ENCODE data around the gene TTC34.

The TTC34 gene

GRCh38 chr1:2625311-2625710 lies 176.2 kb downstream of the TTC34 start:
- DNase-seq: no peak

DNA sequence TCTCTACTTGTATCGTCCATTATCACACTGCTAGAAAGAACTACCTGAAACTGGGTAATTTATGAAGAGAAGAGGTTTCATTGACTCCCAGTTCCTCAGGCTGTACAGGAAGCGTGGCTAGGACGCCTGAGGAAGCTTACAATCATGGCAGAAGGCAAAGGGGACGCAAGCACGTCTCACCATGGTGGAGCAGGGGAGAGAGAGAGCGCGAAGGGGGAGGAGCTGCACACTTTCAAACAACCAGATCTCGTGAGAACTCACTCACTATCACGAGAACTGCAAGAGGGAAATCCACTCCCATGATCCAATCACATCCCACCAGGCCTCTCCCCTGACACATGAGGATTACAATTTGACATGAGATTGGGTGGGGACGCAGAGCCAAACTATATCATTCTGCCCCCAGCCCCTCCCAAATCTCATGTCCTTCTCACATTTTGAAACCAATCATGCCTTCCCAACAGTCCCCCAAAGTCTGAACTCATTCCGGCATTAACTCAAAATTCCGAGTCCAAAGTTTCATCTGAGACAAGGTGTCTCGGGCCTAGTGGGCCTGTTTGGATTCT lies 176.7 kb downstream of the TTC34 start:
- no peak for DNase-seq

DNA sequence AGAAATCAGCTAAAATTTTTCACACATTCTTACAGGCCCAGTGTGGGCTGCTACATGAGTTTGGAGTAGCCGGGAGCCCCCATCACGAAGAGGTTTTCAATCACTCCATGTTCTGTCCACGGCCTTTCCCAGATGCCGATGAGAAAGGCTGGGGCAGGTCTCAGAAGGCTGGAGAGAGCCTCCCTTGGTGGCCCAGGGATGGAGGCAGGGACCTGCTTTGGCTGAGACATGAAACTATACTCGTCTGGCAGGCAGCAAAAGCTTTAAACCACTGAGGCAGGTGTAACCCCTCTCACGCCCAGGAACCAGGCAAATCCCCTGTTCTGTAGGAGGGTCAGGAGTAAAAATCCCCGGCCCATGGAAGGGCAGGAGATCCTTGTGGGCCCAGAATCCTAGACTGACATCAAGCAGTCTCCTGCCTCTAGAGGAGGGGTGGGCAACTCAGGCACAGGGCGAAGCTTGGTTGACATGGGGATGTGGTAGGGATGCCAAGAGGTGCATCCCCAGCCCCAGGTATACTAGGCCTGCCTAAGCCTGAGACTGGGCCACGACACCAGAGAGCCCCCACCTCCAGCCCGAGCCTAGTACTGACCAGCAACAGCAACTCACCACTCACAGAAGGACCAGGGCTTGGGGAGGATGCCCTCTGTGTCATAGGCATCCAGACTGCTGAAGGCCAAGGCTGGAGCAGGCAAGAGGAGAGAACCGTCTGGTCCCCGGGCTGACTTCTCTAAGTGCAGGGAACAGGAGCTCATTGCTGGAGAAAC lies 177.7 kb downstream of the TTC34 start:
- DNase-seq: no peak

- DNase-seq: no peak
These were observed 183.5 kb downstream of the TTC34 start for GRCh38 chr1:2617971-2618470.

DNA sequence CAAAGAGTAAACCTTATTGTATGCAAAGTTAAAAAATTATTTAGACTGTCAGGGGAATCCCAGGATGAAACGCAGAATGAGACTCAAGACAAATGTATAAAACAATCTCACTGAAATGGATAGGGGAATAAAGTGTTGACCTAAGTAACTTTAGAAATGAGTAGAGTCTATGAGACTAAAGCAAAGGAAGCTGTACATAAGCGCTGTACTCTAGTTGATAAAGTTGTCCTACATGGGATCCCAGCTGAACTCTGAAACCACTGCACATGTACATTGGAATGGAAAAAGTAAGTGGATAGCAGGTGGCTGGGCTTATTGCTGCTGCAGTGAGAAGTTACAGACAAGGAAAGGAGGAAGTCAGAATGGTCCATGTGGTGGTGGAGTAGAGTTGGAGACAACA lies 187.3 kb downstream of the TTC34 start:
- no peak for DNase-seq

GRCh38 chr1:2612591-2613365 lies 188.7 kb downstream of the TTC34 start:
- no peak for DNase-seq

- DNase-seq: no peak
These were observed 189.7 kb downstream of the TTC34 start for GRCh38 chr1:2611621-2612437.

DNA sequence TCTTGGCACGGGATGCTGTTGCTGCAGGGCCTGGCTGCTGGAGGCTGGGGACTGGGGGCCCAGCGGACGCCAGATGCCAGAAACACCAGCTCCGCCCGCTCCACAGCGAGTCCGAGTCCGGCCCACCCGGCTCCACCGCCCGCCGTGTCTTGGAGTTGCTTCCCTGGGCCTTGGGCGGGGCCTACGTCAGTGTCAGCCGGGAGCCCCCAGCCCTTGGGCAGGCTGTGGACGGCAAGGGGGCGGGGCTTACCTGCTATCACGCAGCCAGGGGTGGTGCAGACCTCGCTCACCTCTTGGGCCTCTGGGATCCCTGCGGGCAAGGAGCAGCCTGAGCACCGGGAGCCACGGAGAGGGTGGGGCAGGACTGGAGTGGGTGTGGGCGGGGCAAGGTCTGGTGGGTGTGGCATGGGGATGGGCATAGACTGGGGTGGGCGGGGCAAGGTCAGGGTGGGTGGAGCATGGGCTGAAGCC lies 190.4 kb downstream of the TTC34 start:
- DNase-seq: peak; percentile 72

- DNase-seq: no peak
These were observed 191.2 kb downstream of the TTC34 start for GRCh38 chr1:2610036-2610959.

- DNase-seq: no peak
These were observed 192.0 kb downstream of the TTC34 start for GRCh38 chr1:2609319-2610035.

DNA sequence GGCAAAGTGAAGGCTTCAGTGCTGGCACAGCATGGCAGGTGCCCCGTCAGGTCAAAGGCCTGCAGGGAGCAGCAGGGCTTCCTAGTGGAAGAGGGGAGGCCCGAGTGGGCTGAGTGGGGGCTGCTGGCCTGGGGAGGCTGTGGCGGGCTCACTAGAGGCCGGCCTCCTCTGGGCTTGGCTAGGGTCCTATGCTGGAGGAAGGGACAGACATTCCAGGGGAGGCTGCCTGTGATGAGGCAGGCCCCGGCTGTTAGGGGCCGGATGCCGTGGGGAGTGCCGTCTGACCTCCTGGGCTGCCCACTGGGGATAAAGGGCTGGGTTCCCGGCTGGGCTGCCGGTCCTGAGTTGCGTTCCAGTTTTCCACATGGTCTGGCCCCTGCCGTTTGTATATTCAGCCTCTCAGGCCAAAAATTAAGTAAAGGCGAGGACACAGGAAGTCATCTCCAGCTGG lies 193.8 kb downstream of the TTC34 start:
- no peak for DNase-seq

- no peak for DNase-seq
These were observed 194.4 kb downstream of the TTC34 start for GRCh38 chr1:2606881-2607621.

DNA sequence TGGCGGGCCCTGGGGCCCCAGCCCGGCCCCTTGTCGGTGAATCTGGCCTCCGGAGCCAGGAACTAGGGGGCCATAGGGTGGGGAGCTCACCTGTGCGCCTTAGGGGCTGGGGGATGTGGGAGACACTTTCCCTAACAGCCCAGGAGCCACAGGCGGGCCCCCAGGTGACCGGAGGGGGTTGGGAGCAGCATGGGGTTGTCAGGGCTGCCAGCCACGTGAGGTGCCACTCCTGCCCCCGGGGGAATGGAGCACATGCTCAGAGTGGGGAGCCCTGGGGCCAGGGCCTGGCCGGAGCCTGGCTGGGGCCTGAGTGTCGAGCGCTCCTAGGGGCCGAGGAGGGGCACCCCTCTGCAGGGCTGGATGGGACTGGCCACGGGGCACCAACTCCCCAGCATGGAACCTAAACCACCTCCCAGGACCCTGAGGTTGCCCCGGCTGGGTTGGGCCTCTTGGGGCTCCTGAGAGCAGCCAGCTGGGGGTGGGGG lies 195.1 kb downstream of the TTC34 start:
- no peak for DNase-seq

GRCh38 chr1:2605509-2606395 lies 195.7 kb downstream of the TTC34 start:
- no peak for DNase-seq

- no peak for DNase-seq
These were observed 196.5 kb downstream of the TTC34 start for GRCh38 chr1:2604844-2605508.

- no peak for DNase-seq
These were observed 197.2 kb downstream of the TTC34 start for GRCh38 chr1:2604156-2604843.

GRCh38 chr1:2603521-2604155 lies 197.9 kb downstream of the TTC34 start:
- DNase-seq: no peak
